Loucy (cell line): ENCODE data around the gene PLS1.
"Not testable (repeated sequence)": the region's sequence is repeated elsewhere in the genome, so short reads cannot be mapped to it uniquely, and the experiment has no call there.

Source experiments
- EZH2phosphoT487 ChIP-seq: fragments of 200-600 bp; IDR thresholded peaks from 2 replicates; pipeline ENCODE4 v1.6.1; 2018; ENCODE audit warnings: antibody characterized with exemption, mild to moderate bottlenecking, moderate library complexity, borderline replicate concordance
- TF ChIP-seq, protein P1 (sequence below): fragments of 200-600 bp; sonication (generic); conservative IDR thresholded peaks from 2 replicates; pipeline ENCODE4 v1.5.1; 2014; ENCODE audit warnings: mild to moderate bottlenecking, antibody characterized with exemption, low read length

GRCh38 chr3:142581070-142581469 lies 15.1 kb upstream of the PLS1 start:
- TF ChIP-seq, protein P1, sequence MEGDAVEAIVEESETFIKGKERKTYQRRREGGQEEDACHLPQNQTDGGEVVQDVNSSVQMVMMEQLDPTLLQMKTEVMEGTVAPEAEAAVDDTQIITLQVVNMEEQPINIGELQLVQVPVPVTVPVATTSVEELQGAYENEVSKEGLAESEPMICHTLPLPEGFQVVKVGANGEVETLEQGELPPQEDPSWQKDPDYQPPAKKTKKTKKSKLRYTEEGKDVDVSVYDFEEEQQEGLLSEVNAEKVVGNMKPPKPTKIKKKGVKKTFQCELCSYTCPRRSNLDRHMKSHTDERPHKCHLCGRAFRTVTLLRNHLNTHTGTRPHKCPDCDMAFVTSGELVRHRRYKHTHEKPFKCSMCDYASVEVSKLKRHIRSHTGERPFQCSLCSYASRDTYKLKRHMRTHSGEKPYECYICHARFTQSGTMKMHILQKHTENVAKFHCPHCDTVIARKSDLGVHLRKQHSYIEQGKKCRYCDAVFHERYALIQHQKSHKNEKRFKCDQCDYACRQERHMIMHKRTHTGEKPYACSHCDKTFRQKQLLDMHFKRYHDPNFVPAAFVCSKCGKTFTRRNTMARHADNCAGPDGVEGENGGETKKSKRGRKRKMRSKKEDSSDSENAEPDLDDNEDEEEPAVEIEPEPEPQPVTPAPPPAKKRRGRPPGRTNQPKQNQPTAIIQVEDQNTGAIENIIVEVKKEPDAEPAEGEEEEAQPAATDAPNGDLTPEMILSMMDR = not testable (repeated sequence)
- not testable (repeated sequence) for TF ChIP-seq EZH2phosphoT487
